ENCODE measurements around the gene MFSD1.

- TF ChIP-seq CTCF (conservative IDR thresholded peaks at IDR 0.05; ENCODE audit: low read length) (no peak), EZH2phosphoT487 (IDR thresholded peaks at IDR 0.05; ENCODE audit: borderline replicate concordance) (no peak)
Measured at GRCh38 chr3:158830391-158830790, 28.5 kb downstream of the MFSD1 start.

All from Loucy (cell line).